ENCODE measurements around the gene CDYL2. TPM values are rescaled to one million over a fixed set of nuclear protein-coding genes. Genes with fewer than 3 reads are reported as not detected.

Gene CDYL2
- total RNA-seq, 1 donor from 2014 or later, result 3.4 TPM

- no peak for ATAC-seq (ENCODE audit: low read depth)
- no peaks in the 10 kb centered on the region for H3K9me3 Mint-ChIP-seq
- POLR2A ChIA-PET, result no interaction called here
- intact Hi-C loops (cut with micrococcal nuclease), result no loop called here
- no peak for DNase-seq
- peaks cover 26% of the 10 kb centered on the region for H3K27me3 Mint-ChIP-seq
- H3K36me3 Mint-ChIP-seq (ENCODE audit: low read depth), result no peaks in the 10 kb centered on the region
- no peak for TF ChIP-seq CTCF (IDR thresholded peaks at IDR 0.05)
- H3K4me1 Mint-ChIP-seq, result peaks cover 23% of the 10 kb centered on the region
- no peak overlapping the region for H3K4me3 Mint-ChIP-seq
- H3K27ac Mint-ChIP-seq, result no peak overlapping the region
- CTCF ChIA-PET, result no interaction called here
Measured at GRCh38 chr16:80680046-80680445, 124.4 kb downstream of the CDYL2 start.

- DNase-seq (no peak), ATAC-seq (ENCODE audit: low read depth) (no peak)
- intact Hi-C loops (cut with micrococcal nuclease), result loop anchor here (5.0 to 10.0 kb wide), 7 partner anchors 127 to 1920 kb away; partner anchors contain the start of genes CDYL2, CENPN, CMC2 and GAN
- Mint-ChIP-seq H3K36me3 (ENCODE audit: low read depth) (no peaks in the 10 kb centered on the region), H3K27me3 (peaks cover 12% of the 10 kb centered on the region), H3K4me1 (peaks cover 56% of the 10 kb centered on the region), H3K4me3 (no peak overlapping the region), H3K27ac (no peak overlapping the region), H3K9me3 (no peaks in the 10 kb centered on the region)
- ChIA-PET CTCF (no interaction called here), POLR2A (no interaction called here)
- TF ChIP-seq CTCF (IDR thresholded peaks at IDR 0.05), result no peak
Measured at GRCh38 chr16:80674884-80675283, 129.5 kb downstream of the CDYL2 start.

- Mint-ChIP-seq H3K36me3 (ENCODE audit: low read depth) (no peaks in the 10 kb centered on the region), H3K4me1 (peaks cover 68% of the 10 kb centered on the region), H3K4me3 (no peak overlapping the region), H3K27ac (no peak overlapping the region), H3K27me3 (peaks cover 7% of the 10 kb centered on the region), H3K9me3 (no peaks in the 10 kb centered on the region)
- ChIA-PET POLR2A (no interaction called here), CTCF (no interaction called here)
- DNase-seq, result no peak
- TF ChIP-seq CTCF (IDR thresholded peaks at IDR 0.05), result no peak
- ATAC-seq (ENCODE audit: low read depth), result no peak
- intact Hi-C loops (cut with micrococcal nuclease), result loop anchor here (5.0 to 10.0 kb wide), 6 partner anchors 130 to 1918 kb away; partner anchors contain the start of genes CDYL2, CENPN, CMC2 and GAN
Measured at GRCh38 chr16:80672379-80672778, 132.0 kb downstream of the CDYL2 start.

DNA sequence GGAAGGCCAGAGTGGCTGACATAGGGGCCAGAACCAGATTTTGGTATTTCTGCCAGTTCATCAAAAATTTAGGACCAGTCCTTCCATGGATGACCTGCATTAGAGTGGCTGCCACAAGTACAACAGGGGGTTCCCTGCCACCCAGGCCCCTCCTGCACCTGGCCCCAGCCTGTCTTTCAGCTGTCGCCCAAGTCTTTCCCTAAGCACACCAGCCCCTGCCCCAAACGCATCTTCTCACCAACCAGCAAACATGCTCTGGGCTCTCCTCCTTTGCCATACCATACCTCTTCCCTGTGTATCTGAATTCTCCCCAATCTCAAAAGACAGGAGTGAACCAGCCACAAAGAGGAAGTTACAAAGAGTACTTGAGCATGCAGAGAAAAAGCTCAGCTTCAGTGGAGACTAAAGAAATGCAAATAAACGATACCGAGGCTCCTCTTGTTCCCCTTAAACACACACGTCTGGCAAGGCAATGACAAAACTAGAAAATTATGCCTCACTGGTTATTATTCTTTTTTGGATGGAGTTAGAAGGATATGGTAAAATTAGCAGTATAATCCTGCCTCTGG lies 133.0 kb downstream of the CDYL2 start:
- ATAC-seq (ENCODE audit: low read depth) (peak; percentile 64), DNase-seq (no peak)
- Mint-ChIP-seq H3K27ac (peak overlapping the region; percentile 75), H3K4me3 (peak overlapping the region; percentile 67), H3K36me3 (ENCODE audit: low read depth) (no peaks in the 10 kb centered on the region), H3K9me3 (no peaks in the 10 kb centered on the region), H3K27me3 (peaks cover 10% of the 10 kb centered on the region), H3K4me1 (peaks cover 57% of the 10 kb centered on the region)
- ChIA-PET CTCF (no interaction called here), POLR2A (interaction anchor here (0.6 kb wide), 1 partner anchor 40 kb away, joined by 3 read pairs; no protein-coding TSS in a partner anchor)
- TF ChIP-seq CTCF (IDR thresholded peaks at IDR 0.05), result no peak
- intact Hi-C loops (cut with micrococcal nuclease), result loop anchor here (2.0 to 10.0 kb wide), 7 partner anchors 21 to 1917 kb away; partner anchors contain the start of genes CDYL2, CENPN, CMC2 and GAN

DNA sequence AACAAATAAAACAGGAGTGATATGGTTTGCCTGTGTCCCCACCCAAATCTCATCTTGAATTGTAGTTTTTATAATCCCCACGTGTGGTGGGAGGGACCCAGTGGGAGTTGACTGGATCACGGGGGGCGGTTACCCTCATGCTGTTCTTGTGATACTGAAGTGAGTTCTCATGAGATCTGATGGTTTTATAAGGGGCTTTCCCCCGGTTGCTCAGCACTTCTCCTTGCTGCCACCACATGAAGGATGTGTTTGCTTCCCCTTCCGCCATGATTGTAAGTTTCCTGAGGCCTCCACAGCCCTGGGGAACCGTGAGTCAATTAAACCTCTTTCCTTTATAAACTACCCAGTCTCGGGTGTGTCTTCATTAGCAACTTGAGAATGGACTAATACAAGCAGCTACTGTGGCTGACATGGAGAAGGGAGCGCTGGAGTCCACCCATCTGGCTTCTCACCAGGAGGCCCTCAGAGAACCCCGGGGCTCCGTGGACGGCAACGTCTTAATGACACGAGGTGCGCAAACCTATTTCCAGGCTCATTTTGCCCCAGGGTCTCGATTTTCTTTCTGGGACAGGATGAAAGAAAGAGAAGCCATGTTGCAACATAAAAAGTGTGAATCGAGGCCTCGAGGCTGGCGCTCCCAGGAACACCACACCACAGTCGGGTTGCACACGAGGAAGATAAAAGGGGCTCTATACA lies 134.1 kb downstream of the CDYL2 start:
- ChIA-PET POLR2A (no interaction called here), CTCF (no interaction called here)
- DNase-seq (no peak), ATAC-seq (ENCODE audit: low read depth) (peak; percentile 74)
- Mint-ChIP-seq H3K9me3 (no peaks in the 10 kb centered on the region), H3K27ac (peak overlapping the region; percentile 71), H3K4me3 (no peak overlapping the region), H3K36me3 (ENCODE audit: low read depth) (no peaks in the 10 kb centered on the region), H3K27me3 (peaks cover 15% of the 10 kb centered on the region), H3K4me1 (peaks cover 47% of the 10 kb centered on the region)
- no peak for TF ChIP-seq CTCF (IDR thresholded peaks at IDR 0.05)
- intact Hi-C loops (cut with micrococcal nuclease), result loop anchor here (2.0 to 10.0 kb wide), 7 partner anchors 20 to 1916 kb away; partner anchors contain the start of genes CDYL2, CENPN, CMC2 and GAN
